Neural cell (in vitro differentiated cells): Measurements from ENCODE around the gene GLIS2. TPM values are rescaled to one million over a fixed set of nuclear protein-coding genes. Genes with fewer than 3 reads are reported as not detected.

Source experiments
- H2AFZ ChIP-seq: fragments of 200-600, 300-800 bp; sonication (generic), shearing (Covaris generic); 2 replicates; pipeline ENCODE4 v1.6.0; 2014; ENCODE audit warnings: low read depth, mild to moderate bottlenecking, antibody characterized with exemption, low read length, moderate library complexity
- H3F3A ChIP-seq: fragments of 200-600 bp; shearing (Covaris generic); 2 replicates; pipeline ENCODE4 v1.6.1; 2016; ENCODE audit warnings: mild to moderate bottlenecking, moderate library complexity, mixed read lengths, antibody characterized with exemption, low read length; ENCODE audit not compliant: insufficient read depth, poor library complexity, severe bottlenecking
- H3K27ac ChIP-seq: fragments of 200-600, 300-800 bp; sonication (generic), shearing (Covaris generic); 2 replicates; pipeline ENCODE4 v1.5.1; 2014; ENCODE audit warnings: mild to moderate bottlenecking, low read length, moderate library complexity
- H3K27me3 ChIP-seq: fragments of 300-800, 200-600 bp; sonication (generic), shearing (Covaris generic); 2 replicates; pipeline ENCODE4 v1.6.0; 2014; ENCODE audit warnings: mild to moderate bottlenecking, low read depth, low read length, moderate library complexity; ENCODE audit not compliant: insufficient read depth
- H3K36me3 ChIP-seq: fragments of 300-800, 200-600 bp; sonication (generic), shearing (Covaris generic); 2 replicates; pipeline ENCODE4 v1.5.1; 2014; ENCODE audit warnings: mild to moderate bottlenecking, antibody characterized with exemption, low read length, moderate library complexity; ENCODE audit not compliant: insufficient read depth
- H3K4me2 ChIP-seq: fragments of 300-800, 200-600 bp; sonication (generic), shearing (Covaris generic); 2 replicates; pipeline ENCODE4 v1.6.0; 2014; ENCODE audit warnings: mild to moderate bottlenecking, low read length
- H3K4me3 ChIP-seq: fragments of 300-800, 200-600 bp; sonication (generic), shearing (Covaris generic); 2 replicates; pipeline ENCODE4 v1.5.1; 2014; ENCODE audit warnings: mild to moderate bottlenecking, low read length, moderate library complexity
- H3K79me2 ChIP-seq: fragments of 200-600 bp; shearing (Covaris generic); replicated peaks from 2 replicates; pipeline ENCODE4 v1.6.0; 2014; ENCODE audit warnings: mild to moderate bottlenecking, low read length, moderate library complexity; ENCODE audit not compliant: insufficient read depth
- H3K9ac ChIP-seq: fragments of 300-800, 200-600 bp; sonication (generic), shearing (Covaris generic); 2 replicates; pipeline ENCODE4 v1.6.1; 2016; ENCODE audit warnings: mild to moderate bottlenecking, low read length, mixed read lengths
- H3K9me2 ChIP-seq: fragments of 200-600 bp; shearing (Covaris generic); 2 replicates; pipeline ENCODE4 v1.6.1; 2016; ENCODE audit warnings: mild to moderate bottlenecking, low read length, mixed read lengths; ENCODE audit not compliant: insufficient read depth
- H3K9me3 ChIP-seq: fragments of 200-600, 300-800 bp; sonication (generic), shearing (Covaris generic); 2 replicates; pipeline ENCODE4 v1.6.1; 2016; ENCODE audit warnings: mild to moderate bottlenecking, mixed run types, low read length, moderate library complexity, mixed read lengths
- H4K20me1 ChIP-seq: fragments of 200-600 bp; shearing (Covaris generic); 2 replicates; pipeline ENCODE4 v1.6.1; 2016; ENCODE audit warnings: mild to moderate bottlenecking, mixed run types; ENCODE audit not compliant: insufficient read depth
- EP300 ChIP-seq: fragments of 450-650 bp; conservative IDR thresholded peaks from 2 replicates; pipeline ENCODE4 v1.6.1; 2014; ENCODE audit warnings: antibody characterized with exemption, mild to moderate bottlenecking, moderate library complexity; ENCODE audit not compliant: poor library complexity, severe bottlenecking
- EZH2 ChIP-seq: fragments of 200-600, 300-800 bp; shearing (Covaris generic), sonication (generic); IDR thresholded peaks from 2 replicates; pipeline ENCODE4 v1.6.1; 2014; ENCODE audit warnings: antibody characterized with exemption, low read length, borderline replicate concordance, mild to moderate bottlenecking; ENCODE audit not compliant: insufficient read depth, poor library complexity, severe bottlenecking
- MXI1 ChIP-seq: fragments of 450-650 bp; conservative IDR thresholded peaks from 2 replicates; pipeline ENCODE4 v1.6.1; 2014; ENCODE audit warnings: antibody characterized with exemption, mild to moderate bottlenecking; ENCODE audit not compliant: poor library complexity, severe bottlenecking
- POLR2AphosphoS5 ChIP-seq: IDR thresholded peaks from 2 replicates; pipeline ENCODE4 v1.6.1; 2012
- RAD21 ChIP-seq: fragments of 450-650 bp; conservative IDR thresholded peaks from 2 replicates; pipeline ENCODE4 v1.6.1; 2014; ENCODE audit warnings: antibody characterized with exemption, mild to moderate bottlenecking, moderate library complexity
- REST ChIP-seq: IDR thresholded peaks from 2 replicates; pipeline ENCODE4 v1.6.1; 2012; ENCODE audit warnings: borderline replicate concordance
- SMC3 ChIP-seq: fragments of 450-650 bp; conservative IDR thresholded peaks from 2 replicates; pipeline ENCODE4 v1.6.1; 2014; ENCODE audit warnings: antibody characterized with exemption, mild to moderate bottlenecking, moderate library complexity; ENCODE audit not compliant: poor library complexity
- TAF1 ChIP-seq: IDR thresholded peaks from 2 replicates; pipeline ENCODE4 v1.6.1; 2012; ENCODE audit warnings: low read depth
- polyA plus RNA-seq: library from polyadenylated mRNA; depleted of rRNA; stranded (reverse); fragments of >200 nt; gene quantifications from 2 replicates; pipeline ENCODE4 v1.2.3, GENCODE V29; 2014
- TF ChIP-seq, protein P1 (sequence below): fragments of 450-650 bp; IDR thresholded peaks from 2 replicates; pipeline ENCODE4 v1.5.1; 2014; ENCODE audit warnings: antibody characterized with exemption, mild to moderate bottlenecking, moderate library complexity; ENCODE audit not compliant: poor library complexity, severe bottlenecking

Gene GLIS2
- polyA plus RNA-seq, 1 donor from 2014 or later: 2.6 TPM

DNA sequence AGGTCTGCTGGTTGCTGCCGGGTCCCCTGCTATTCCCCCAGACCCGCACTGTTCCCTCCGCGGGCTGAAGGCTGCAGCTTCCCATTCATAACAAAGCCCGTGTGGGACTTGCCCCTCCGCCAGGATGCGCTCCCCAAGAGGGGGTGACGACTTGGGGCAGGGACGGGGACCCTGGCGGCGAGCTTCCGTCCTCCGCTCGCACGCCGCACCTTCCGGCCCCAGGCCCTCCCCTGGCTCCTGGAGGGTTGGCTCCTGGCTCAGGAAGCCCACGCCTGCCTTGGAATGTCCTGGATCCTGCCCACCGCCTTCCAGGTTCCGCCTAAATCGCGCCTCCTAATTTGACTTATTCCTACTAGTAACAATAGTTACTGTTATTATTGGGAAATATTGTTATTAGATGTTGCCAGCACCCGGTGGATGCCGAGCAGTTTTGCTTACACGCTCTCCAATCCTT lies 42.0 kb upstream of the GLIS2 start:
- Histone ChIP-seq H3F3A (no peaks in the 10 kb centered on the region), H3K9me3 (no peaks in the 10 kb centered on the region), H3K27me3 (no peaks in the 10 kb centered on the region), H3K9me2 (no peaks in the 10 kb centered on the region), H3K4me3 (peak overlapping the region; percentile 97), H2AFZ (peak overlapping the region; percentile 66), H3K27ac (peak overlapping the region; percentile 92), H4K20me1 (no peaks in the 10 kb centered on the region), H3K36me3 (no peaks in the 10 kb centered on the region), H3K79me2 (peaks cover 16% of the 10 kb centered on the region), H3K9ac (peak overlapping the region; percentile 94), H3K4me2 (peak overlapping the region; percentile 48)
- no peak for TF ChIP-seq EP300
- no peak for TF ChIP-seq RAD21
- TF ChIP-seq POLR2AphosphoS5: no peak
- TF ChIP-seq, protein P1, sequence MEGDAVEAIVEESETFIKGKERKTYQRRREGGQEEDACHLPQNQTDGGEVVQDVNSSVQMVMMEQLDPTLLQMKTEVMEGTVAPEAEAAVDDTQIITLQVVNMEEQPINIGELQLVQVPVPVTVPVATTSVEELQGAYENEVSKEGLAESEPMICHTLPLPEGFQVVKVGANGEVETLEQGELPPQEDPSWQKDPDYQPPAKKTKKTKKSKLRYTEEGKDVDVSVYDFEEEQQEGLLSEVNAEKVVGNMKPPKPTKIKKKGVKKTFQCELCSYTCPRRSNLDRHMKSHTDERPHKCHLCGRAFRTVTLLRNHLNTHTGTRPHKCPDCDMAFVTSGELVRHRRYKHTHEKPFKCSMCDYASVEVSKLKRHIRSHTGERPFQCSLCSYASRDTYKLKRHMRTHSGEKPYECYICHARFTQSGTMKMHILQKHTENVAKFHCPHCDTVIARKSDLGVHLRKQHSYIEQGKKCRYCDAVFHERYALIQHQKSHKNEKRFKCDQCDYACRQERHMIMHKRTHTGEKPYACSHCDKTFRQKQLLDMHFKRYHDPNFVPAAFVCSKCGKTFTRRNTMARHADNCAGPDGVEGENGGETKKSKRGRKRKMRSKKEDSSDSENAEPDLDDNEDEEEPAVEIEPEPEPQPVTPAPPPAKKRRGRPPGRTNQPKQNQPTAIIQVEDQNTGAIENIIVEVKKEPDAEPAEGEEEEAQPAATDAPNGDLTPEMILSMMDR: peak; percentile 63
- no peak for TF ChIP-seq TAF1
- no peak for TF ChIP-seq EZH2
- TF ChIP-seq SMC3: peak; percentile 5
- TF ChIP-seq MXI1: no peak
- TF ChIP-seq REST: peak; percentile 29

DNA sequence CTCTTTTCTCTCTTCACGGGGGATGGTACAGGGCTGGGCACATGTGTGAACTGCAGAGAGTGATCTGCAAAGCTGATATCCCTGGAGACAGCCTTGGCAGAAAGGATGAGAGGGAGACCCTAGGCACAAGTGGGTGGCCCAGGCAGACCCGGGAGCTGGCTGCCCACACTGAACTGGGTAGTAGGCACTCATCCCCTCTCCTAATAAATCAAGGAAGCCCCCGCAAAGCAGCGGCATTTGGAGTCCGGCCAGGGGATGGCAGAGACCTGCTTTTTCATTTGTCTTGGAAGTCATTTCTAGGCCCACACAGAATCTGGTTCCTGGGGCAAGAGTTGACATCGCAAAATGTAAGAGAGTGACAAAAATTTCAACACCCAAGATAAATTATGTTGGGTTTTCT lies 40.0 kb upstream of the GLIS2 start:
- Histone ChIP-seq H3K4me3 (no peak overlapping the region), H4K20me1 (no peaks in the 10 kb centered on the region)

More for the DNA sequence above, 40.0 kb upstream of the GLIS2 start:
- Histone ChIP-seq H3K36me3 (no peaks in the 10 kb centered on the region), H3K4me2 (no peak overlapping the region), H3K9me3 (no peaks in the 10 kb centered on the region), H3K27ac (no peak overlapping the region), H3K9me2 (no peaks in the 10 kb centered on the region), H3K79me2 (peaks cover 8% of the 10 kb centered on the region), H3F3A (no peaks in the 10 kb centered on the region), H2AFZ (no peak overlapping the region), H3K9ac (no peak overlapping the region), H3K27me3 (no peaks in the 10 kb centered on the region)
- TF ChIP-seq RAD21 (no peak), POLR2AphosphoS5 (no peak), EP300 (no peak), REST (no peak), SMC3 (no peak), MXI1 (no peak), TAF1 (no peak), EZH2 (no peak)
- TF ChIP-seq, protein P1: no peak
